Naive thymus-derived CD8-positive, alpha-beta T cell (primary cell): Measurements from ENCODE around the gene SNAP47. TPM values are rescaled to one million over a fixed set of nuclear protein-coding genes. Genes with fewer than 3 reads are reported as not detected.
A peak's percentile ranks its signal among the peaks of the same experiment; 100 is the strongest.

Experiments used
- ATAC-seq, 2 donors: fragments of 150-1000 bp; cut with Tn5 transposase in 1 of 2; sonication (Bioruptor Pico), chemical (Tn5 transposase) in 1 of 2; 1 replicate in 1 of 2; 2 replicates in 1 of 2; pipeline ENCODE4 v1.10.0; 2021; ENCODE audit warnings: mild to moderate bottlenecking in 2 of 2, moderate library complexity in 2 of 2
- POLR2A ChIA-PET: fragments of 350-600 bp; sonication (Branson Sonifier 250); formaldehyde crosslinking; loops from one replicate; lab custom pipeline; 2021; ENCODE audit warnings: antibody characterized with exemption; lab: Charles Lee
- DNase-seq, 10 donors: peaks; one replicate each; pipeline versions ENCODE4 v3.0.0 to v3.0.0-alpha.2; 2020 to 2022
- H3K27ac Mint-ChIP-seq, 10 donors: one replicate each; pipeline ENCODE4 v1.8.0; 2020 to 2022; ENCODE audit warnings: mild to moderate bottlenecking in 10 of 10, mixed read lengths in 10 of 10, moderate library complexity in 4 of 10, inconsistent platforms in 1 of 10
- H3K27me3 Mint-ChIP-seq, 5 donors: one replicate each; pipeline ENCODE4 v1.8.0; 2021 to 2022; ENCODE audit warnings: mixed read lengths in 5 of 5
- H3K36me3 Mint-ChIP-seq, 3 donors: one replicate each; pipeline ENCODE4 v1.8.0; 2020 to 2022; ENCODE audit warnings: mixed read lengths in 3 of 3, mild to moderate bottlenecking in 2 of 3, inconsistent platforms in 1 of 3
- H3K4me1 Mint-ChIP-seq, 4 donors: one replicate each; pipeline ENCODE4 v1.8.0; 2021 to 2022; ENCODE audit warnings: mixed read lengths in 4 of 4
- H3K4me3 Mint-ChIP-seq, 10 donors: one replicate each; pipeline ENCODE4 v1.8.0; 2020 to 2022; ENCODE audit warnings: mild to moderate bottlenecking in 10 of 10, mixed read lengths in 10 of 10, moderate library complexity in 6 of 10, inconsistent platforms in 1 of 10
- H3K9me3 Mint-ChIP-seq, 9 donors: one replicate each; pipeline ENCODE4 v1.8.0; 2020 to 2022; ENCODE audit warnings: mixed read lengths in 9 of 9, mild to moderate bottlenecking in 3 of 9, inconsistent platforms in 1 of 9, moderate library complexity in 1 of 9
- polyA plus RNA-seq, 3 donors: library from polyadenylated mRNA; unstranded; fragments of 300-500 nt; fragmentation: Illumina TruSeq; gene quantifications; one replicate each; pipeline ENCODE4 v1.2.3, GENCODE V29; 2021
- total RNA-seq, 8 experiments: library from RNA in 2 of 8; stranded (reverse) in 2 of 8; gene quantifications; one replicate each; pipeline ENCODE4 v1.2.3 and lab custom pipeline; 2021 to 2026

SNAP47 gene
- total and polyA plus RNA-seq, 5 experiments from 2014 or later, result 25.0 to 46.6 (median 40.0) TPM

DNA sequence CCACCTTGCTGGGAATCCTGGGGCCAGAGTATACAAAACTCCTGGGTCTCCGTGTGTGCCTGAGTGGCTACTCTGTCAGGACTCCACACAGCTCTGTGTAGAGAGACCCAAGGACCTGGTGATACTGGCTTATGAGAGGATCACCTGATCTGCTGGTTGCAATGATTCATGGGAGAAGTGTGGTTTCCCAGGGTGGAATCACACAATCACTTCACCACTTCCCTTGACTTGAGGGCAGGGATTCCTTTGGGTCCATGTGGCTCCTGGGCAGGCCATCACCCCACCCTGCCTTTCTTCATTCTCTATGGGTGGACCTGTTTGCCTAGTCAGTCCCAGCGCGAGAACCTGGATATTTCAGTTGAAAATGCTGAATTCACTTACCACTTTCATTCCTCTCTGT is 93.6 kb downstream of the SNAP47 start:
- no peak for ATAC-seq
- POLR2A ChIA-PET, result no interaction called here
- Mint-ChIP-seq H3K27ac (no peak overlapping the region), H3K9me3 (peaks cover 0 to 19% (median 3%) of the 10 kb centered on the region in 9 donors), H3K36me3 (peaks cover 0 to 2% (median 0%) of the 10 kb centered on the region in 3 donors), H3K4me1 (peaks cover 11 to 19% (median 15%) of the 10 kb centered on the region in 4 donors), H3K27me3 (peaks cover 0 to 9% (median 3%) of the 10 kb centered on the region in 5 donors), H3K4me3 (peak overlapping the region in 1 of 10 donors; percentile 55)
- no peak for DNase-seq

Other genes with a start within 250 kb of the SNAP47 start
- 10 to 100 TPM; 10.8 to 11.8 TPM for gene ZNF678, start 171.9 kb upstream of the SNAP47 start, total RNA-seq
- 1 to 10 TPM; 4.0 to 6.0 (median 5.7) TPM for gene ZNF678, start 171.9 kb upstream of the SNAP47 start, polyA plus RNA-seq
- 10 to 100 TPM; 31.8 to 37.9 TPM for gene JMJD4, start 133 bp upstream of the SNAP47 start, total RNA-seq
- 10 to 100 TPM; 27.1 to 33.0 (median 31.9) TPM for gene JMJD4, start 133 bp upstream of the SNAP47 start, polyA plus RNA-seq
- gene PRSS38, start 80.2 kb downstream of the SNAP47 start, total RNA-seq, result not detected
- not detected for gene PRSS38, start 80.2 kb downstream of the SNAP47 start, polyA plus RNA-seq
- gene WNT9A, start 212.5 kb downstream of the SNAP47 start, total RNA-seq, result not detected
- gene WNT9A, start 212.5 kb downstream of the SNAP47 start, polyA plus RNA-seq, result not detected